B cell (primary cell): Measurements from ENCODE around the gene SERPINB1.

Source experiments
- EZH2 ChIP-seq: IDR thresholded peaks from 2 replicates; pipeline ENCODE4 v1.6.1; 2012; ENCODE audit warnings: borderline replicate concordance, low read depth, mild to moderate bottlenecking, moderate library complexity, low read length; ENCODE audit not compliant: insufficient read depth, poor library complexity, severe bottlenecking
- TF ChIP-seq, protein P1 (sequence below): fragments of 200-600 bp; IDR thresholded peaks from one replicate; pipeline ENCODE4 v1.8.0; 2022; ENCODE audit warnings: antibody characterized with exemption, mild to moderate bottlenecking

- TF ChIP-seq, protein P1, sequence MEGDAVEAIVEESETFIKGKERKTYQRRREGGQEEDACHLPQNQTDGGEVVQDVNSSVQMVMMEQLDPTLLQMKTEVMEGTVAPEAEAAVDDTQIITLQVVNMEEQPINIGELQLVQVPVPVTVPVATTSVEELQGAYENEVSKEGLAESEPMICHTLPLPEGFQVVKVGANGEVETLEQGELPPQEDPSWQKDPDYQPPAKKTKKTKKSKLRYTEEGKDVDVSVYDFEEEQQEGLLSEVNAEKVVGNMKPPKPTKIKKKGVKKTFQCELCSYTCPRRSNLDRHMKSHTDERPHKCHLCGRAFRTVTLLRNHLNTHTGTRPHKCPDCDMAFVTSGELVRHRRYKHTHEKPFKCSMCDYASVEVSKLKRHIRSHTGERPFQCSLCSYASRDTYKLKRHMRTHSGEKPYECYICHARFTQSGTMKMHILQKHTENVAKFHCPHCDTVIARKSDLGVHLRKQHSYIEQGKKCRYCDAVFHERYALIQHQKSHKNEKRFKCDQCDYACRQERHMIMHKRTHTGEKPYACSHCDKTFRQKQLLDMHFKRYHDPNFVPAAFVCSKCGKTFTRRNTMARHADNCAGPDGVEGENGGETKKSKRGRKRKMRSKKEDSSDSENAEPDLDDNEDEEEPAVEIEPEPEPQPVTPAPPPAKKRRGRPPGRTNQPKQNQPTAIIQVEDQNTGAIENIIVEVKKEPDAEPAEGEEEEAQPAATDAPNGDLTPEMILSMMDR: no peak
- no peak for TF ChIP-seq EZH2
Measured at GRCh38 chr6:2798586-2799134, 43.0 kb downstream of the SERPINB1 start.
